Ramos (cell line): ENCODE measurements around the gene ISOC1.

ENCODE experiments used
- in situ Hi-C: fragments of 300-500 bp; cut with MboI; formaldehyde crosslinking; loops from one replicate; pipeline ENCODE4 v1.14.3; 2022; ENCODE audit warnings: low sequenced_read_pairs; ENCODE audit not compliant: unreplicated experiment

The ISOC1 gene

DNA sequence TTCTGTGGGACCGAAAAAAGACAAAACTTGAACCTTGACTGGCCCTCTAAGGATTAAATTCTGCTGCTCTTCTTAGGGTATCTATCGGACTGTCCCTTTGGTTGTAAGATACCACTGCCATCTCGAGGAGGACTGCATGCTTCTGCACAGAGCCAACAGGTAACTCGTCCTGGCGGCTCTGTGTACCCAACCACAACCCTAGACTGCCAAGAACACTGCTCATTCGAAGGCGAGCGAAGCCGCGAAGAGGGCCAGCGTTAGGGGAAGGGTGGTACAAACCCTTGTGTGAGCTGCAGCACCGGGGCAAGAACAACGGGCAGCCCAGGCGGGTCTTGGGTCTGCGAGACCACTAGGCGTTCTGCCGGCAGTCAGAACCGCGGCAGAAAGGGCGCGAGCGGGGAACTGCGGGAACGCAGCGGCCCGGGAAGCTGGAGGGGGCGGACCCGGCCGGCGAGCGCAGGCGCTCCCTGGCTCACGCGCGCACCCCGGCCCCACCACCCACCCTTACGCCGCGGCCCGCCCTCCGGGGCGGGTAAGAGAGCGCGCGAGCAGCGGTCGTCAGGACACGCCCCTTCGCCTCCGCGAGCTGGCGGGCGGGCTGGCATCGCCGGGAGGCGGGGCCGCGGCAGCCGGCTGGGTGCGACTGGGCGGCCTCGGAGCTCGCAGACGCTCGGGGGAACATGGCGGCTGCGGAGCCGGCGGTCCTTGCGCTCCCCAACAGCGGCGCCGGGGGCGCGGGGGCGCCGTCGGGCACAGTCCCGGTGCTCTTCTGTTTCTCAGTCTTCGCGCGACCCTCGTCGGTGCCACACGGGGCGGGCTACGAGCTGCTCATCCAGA lies at the start of gene ISOC1:
ISOC1 (plus strand) TSS at position 663 of the 837 bp plus-strand sequence; CDS start at position 681, 18 bp downstream.
- in situ Hi-C loops, result no loop called here

- in situ Hi-C loops, result no loop called here
Measured at GRCh38 chr5:129046151-129046550, 48.4 kb upstream of the ISOC1 start.

GRCh38 chr5:129048509-129048908 lies 46.0 kb upstream of the ISOC1 start:
- in situ Hi-C loops, result no loop called here

- in situ Hi-C loops, result no loop called here
Measured at GRCh38 chr5:129049126-129049799, 45.3 kb upstream of the ISOC1 start.

DNA sequence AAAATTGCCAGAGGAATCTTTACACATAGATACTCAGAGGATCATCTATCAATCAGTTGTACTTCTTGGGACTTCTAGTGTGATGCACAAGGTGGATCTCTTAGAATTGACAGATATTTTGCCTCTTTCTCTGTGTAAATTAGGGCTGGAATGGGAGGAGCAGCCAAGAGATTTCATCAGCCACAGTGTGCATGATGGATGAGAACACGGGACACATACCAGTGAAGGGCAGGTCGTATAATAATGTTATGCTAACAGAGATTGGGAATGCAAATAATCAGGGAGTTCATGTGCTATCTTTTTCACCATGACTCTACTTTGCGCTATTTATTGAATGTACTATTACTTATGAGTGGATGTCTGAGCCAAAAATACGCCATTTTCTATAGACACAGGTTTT lies 43.3 kb upstream of the ISOC1 start:
- in situ Hi-C loops, result no loop called here

- in situ Hi-C loops, result no loop called here
Measured at GRCh38 chr5:129053438-129053837, 41.1 kb upstream of the ISOC1 start.

GRCh38 chr5:129057329-129057728 lies 37.2 kb upstream of the ISOC1 start:
- in situ Hi-C loops, result no loop called here

DNA sequence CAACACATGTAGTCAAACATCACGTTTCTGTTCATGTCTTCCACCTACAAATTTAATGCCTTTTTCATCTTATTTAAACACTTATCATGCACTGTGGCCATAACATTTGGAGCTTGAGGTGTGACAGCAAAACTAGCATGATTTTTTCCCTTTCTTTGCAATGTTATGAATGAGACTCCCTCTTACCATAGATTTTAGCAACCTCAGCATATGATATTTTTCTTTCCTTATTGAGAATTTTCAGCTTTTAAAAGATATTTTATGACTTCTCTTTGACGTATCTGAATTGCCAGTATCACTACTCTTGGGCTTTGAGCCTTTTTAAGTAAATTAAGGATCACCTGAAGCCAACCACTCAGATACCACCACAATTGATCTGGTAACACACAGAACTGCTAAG lies 32.7 kb upstream of the ISOC1 start:
- in situ Hi-C loops, result no loop called here

DNA sequence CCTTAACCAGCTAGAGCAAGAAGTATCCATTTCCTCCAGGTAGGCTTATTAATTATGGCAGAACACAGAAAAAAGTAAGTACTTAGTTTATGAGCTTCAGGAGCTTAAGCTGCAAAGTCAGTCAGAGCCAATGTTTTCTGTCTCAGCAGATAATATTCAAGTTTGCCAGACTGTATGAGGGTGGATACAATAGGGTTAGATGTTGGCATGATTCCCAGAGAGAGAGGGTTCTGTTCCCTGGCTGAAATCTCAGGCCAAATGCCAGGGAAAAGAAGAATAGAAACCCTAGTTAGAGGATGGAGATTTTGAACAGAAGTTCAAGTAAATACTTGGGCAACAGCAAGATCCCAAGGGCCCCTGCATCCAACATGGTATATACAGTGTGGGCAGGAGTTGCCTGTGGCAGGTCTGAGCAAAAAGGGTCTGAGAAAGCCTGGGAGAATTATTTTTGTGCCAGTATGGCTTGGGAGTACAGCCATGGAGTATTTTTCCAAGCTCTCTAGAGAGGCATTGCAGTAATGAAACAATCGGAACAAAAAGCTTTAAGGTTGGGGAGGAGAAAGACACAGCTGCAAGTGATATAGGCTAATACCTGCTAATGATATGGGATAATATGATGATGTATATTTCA lies 31.0 kb upstream of the ISOC1 start:
- in situ Hi-C loops, result no loop called here

- in situ Hi-C loops, result no loop called here
Measured at GRCh38 chr5:129065721-129066120, 28.8 kb upstream of the ISOC1 start.

- in situ Hi-C loops, result no loop called here
Measured at GRCh38 chr5:129067745-129068144, 26.8 kb upstream of the ISOC1 start.

- in situ Hi-C loops, result no loop called here
Measured at GRCh38 chr5:129069292-129069691, 25.3 kb upstream of the ISOC1 start.

GRCh38 chr5:129073111-129073510 lies 21.4 kb upstream of the ISOC1 start:
- in situ Hi-C loops, result no loop called here

GRCh38 chr5:129074903-129075302 lies 19.6 kb upstream of the ISOC1 start:
- in situ Hi-C loops, result no loop called here

GRCh38 chr5:129077433-129078075 lies 17.0 kb upstream of the ISOC1 start:
- in situ Hi-C loops, result no loop called here

GRCh38 chr5:129078247-129078646 lies 16.3 kb upstream of the ISOC1 start:
- in situ Hi-C loops, result no loop called here

DNA sequence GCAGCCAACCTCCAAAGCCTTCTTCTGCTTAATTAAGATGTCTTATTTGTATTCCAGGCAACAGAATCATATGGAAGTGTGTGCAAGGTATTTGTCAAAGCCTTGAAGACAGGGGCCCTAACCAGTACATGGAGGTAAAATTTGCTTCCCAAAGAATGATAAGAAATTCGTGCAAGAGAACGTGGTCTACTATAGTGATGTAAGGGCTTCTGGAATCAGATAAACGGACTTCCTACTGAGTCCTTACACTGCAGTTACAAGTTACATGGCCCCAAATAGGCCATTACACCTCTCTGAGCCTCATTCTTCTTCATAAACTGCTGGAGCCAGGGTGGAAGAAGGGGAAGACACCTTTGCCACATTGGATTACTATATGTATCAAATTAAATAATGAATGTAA lies 15.9 kb upstream of the ISOC1 start:
- in situ Hi-C loops, result no loop called here

- in situ Hi-C loops, result no loop called here
Measured at GRCh38 chr5:129079496-129079895, 15.1 kb upstream of the ISOC1 start.

DNA sequence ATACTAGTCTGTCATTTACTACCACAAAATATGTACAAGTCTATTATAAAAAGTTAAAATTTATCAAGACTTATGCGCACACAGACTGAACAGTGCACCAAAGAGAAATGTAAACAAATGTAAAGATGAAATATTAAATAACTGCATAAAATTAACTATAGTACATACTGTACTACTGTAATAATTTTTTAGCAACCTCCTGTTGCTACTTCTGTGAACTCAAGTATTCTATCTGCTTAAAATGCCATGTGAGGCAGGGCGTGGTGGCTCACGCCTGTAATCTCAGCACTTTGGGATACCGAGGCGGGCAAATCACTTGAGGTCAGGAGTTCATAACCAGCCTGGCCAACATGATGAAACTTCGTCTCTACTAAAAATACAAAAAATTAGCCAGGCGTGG lies 13.8 kb upstream of the ISOC1 start:
- in situ Hi-C loops, result no loop called here

DNA sequence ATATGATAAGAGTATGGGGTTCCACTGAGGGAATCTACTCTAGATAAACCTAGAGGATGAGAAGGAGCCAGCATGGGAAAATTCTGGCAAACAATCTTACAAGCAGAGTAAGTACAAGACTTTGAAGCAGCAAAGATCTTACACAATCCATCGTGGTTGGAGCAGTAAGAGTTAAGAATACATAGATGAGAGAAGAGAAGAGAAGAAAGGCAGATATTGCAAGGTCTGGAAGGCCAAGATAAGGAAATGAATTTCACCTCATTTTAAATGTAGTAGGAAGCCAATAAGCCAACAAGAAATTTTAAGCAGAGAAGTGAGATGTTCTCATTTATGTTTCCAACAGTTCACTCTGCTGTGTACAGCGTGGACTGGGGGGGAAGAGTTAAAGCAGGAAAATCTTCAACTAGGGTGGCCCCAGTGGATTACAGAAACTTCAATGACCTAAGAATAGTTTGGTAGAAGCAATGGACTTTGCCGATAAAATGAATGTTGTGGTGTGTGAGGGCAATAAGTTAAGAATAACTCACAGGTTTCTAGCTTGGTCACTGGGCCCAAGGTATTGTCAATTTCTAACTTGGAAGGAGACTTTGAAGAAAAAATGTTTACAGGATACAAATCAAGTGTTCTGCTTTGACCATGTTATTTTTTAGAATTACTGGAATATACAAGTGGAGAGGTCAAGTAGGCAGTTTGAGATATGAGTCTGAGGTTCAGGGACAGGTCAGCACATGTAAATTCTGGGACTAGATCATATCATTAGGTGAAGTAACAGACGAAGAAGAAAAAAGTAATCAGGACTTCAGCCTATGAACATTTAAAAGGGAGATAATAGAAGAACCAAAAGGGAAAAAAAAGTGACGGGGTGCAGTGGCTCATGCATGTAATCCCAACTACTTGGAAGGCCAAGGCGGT lies 12.1 kb upstream of the ISOC1 start:
- in situ Hi-C loops, result no loop called here
